ENCODE measurements around the gene CDK8. TPM values are rescaled to one million over a fixed set of nuclear protein-coding genes. Genes with fewer than 3 reads are reported as not detected.

CDK8 gene
- total RNA-seq, 1 experiment from 2014 or later, result 22.2 TPM

GRCh38 chr13:26423629-26424028, 169.7 kb downstream of the CDK8 start:
- no peak for DNase-seq (ENCODE audit: unreplicated experiment)
- TF ChIP-seq CTCF (IDR thresholded peaks at IDR 0.05; ENCODE audit: unreplicated experiment), result no peak
- H3K27ac Mint-ChIP-seq (ENCODE audit: low read depth, unreplicated experiment), result no peak overlapping the region
- POLR2A ChIA-PET, result no interaction called here
- no TSS peak for BruUV-seq (replicated peaks)
- no peaks in the 10 kb centered on the region for H3K9me3 Mint-ChIP-seq (ENCODE audit: unreplicated experiment)
- intact Hi-C loops (cut with micrococcal nuclease), result no loop called here
- no peaks in the 10 kb centered on the region for H3K36me3 Mint-ChIP-seq (ENCODE audit: insufficient read depth, unreplicated experiment)
- H3K27me3 Mint-ChIP-seq (ENCODE audit: insufficient read depth, unreplicated experiment), result no peaks in the 10 kb centered on the region
- no peak overlapping the region for H3K4me3 Mint-ChIP-seq (ENCODE audit: unreplicated experiment)
- no peaks in the 10 kb centered on the region for H3K4me1 Mint-ChIP-seq (ENCODE audit: insufficient read depth, unreplicated experiment)
- CTCF ChIA-PET, result no interaction called here

- H3K4me3 Mint-ChIP-seq (ENCODE audit: unreplicated experiment), result no peak overlapping the region
- intact Hi-C loops (cut with micrococcal nuclease), result no loop called here
- ChIA-PET POLR2A (no interaction called here), CTCF (interaction anchor here (0.6 kb wide), 1 partner anchor 273 kb away, joined by 3 read pairs; no protein-coding TSS in a partner anchor)
- no peaks in the 10 kb centered on the region for H3K9me3 Mint-ChIP-seq (ENCODE audit: unreplicated experiment)
- H3K27ac Mint-ChIP-seq (ENCODE audit: low read depth, unreplicated experiment), result no peak overlapping the region
- TF ChIP-seq CTCF (IDR thresholded peaks at IDR 0.05; ENCODE audit: unreplicated experiment), result no peak
- BruUV-seq (replicated peaks), result no TSS peak
- H3K4me1 Mint-ChIP-seq (ENCODE audit: insufficient read depth, unreplicated experiment), result no peaks in the 10 kb centered on the region
- no peaks in the 10 kb centered on the region for H3K36me3 Mint-ChIP-seq (ENCODE audit: insufficient read depth, unreplicated experiment)
- H3K27me3 Mint-ChIP-seq (ENCODE audit: insufficient read depth, unreplicated experiment), result no peaks in the 10 kb centered on the region
- no peak for DNase-seq (ENCODE audit: unreplicated experiment)
Observed at GRCh38 chr13:26424181-26424580, 170.3 kb downstream of the CDK8 start.

GRCh38 chr13:26425443-26426358, 171.8 kb downstream of the CDK8 start:
- intact Hi-C loops (cut with micrococcal nuclease), result no loop called here
- Mint-ChIP-seq H3K27me3 (ENCODE audit: insufficient read depth, unreplicated experiment) (no peaks in the 10 kb centered on the region), H3K36me3 (ENCODE audit: insufficient read depth, unreplicated experiment) (no peaks in the 10 kb centered on the region), H3K9me3 (ENCODE audit: unreplicated experiment) (no peaks in the 10 kb centered on the region), H3K27ac (ENCODE audit: low read depth, unreplicated experiment) (no peak overlapping the region), H3K4me3 (ENCODE audit: unreplicated experiment) (no peak overlapping the region), H3K4me1 (ENCODE audit: insufficient read depth, unreplicated experiment) (no peaks in the 10 kb centered on the region)
- ChIA-PET POLR2A (interaction anchor here (0.6 kb wide), 1 partner anchor 10 kb away, joined by 3 read pairs; no protein-coding TSS in a partner anchor), CTCF (interaction anchor here (0.6 to 0.8 kb wide), 2 partner anchors 15 to 57 kb away, joined by 3 read pairs; no protein-coding TSS in a partner anchor)
- no TSS peak for BruUV-seq (replicated peaks)
- TF ChIP-seq CTCF (IDR thresholded peaks at IDR 0.05; ENCODE audit: unreplicated experiment), result no peak
- DNase-seq (ENCODE audit: unreplicated experiment), result no peak

- intact Hi-C loops (cut with micrococcal nuclease), result no loop called here
- Mint-ChIP-seq H3K36me3 (ENCODE audit: insufficient read depth, unreplicated experiment) (no peaks in the 10 kb centered on the region), H3K4me1 (ENCODE audit: insufficient read depth, unreplicated experiment) (no peaks in the 10 kb centered on the region), H3K4me3 (ENCODE audit: unreplicated experiment) (no peak overlapping the region), H3K27ac (ENCODE audit: low read depth, unreplicated experiment) (no peak overlapping the region), H3K9me3 (ENCODE audit: unreplicated experiment) (peaks cover 18% of the 10 kb centered on the region), H3K27me3 (ENCODE audit: insufficient read depth, unreplicated experiment) (peaks cover 13% of the 10 kb centered on the region)
- DNase-seq (ENCODE audit: unreplicated experiment), result no peak
- POLR2A ChIA-PET, result no interaction called here
- CTCF ChIA-PET, result no interaction called here
- no TSS peak for BruUV-seq (replicated peaks)
- no peak for TF ChIP-seq CTCF (IDR thresholded peaks at IDR 0.05; ENCODE audit: unreplicated experiment)
Observed at GRCh38 chr13:26433776-26434175, 179.8 kb downstream of the CDK8 start.

All from MCF 10A (cell line).